GM18505 (cell line): ENCODE data around the gene CDH15.

Experiments used
- ATAC-seq: cut with Tn5 transposase; IDR thresholded peaks from one replicate; pipeline ENCODE4 v1.9.1; 2021; ENCODE audit not compliant: unreplicated experiment
- POLR2A ChIP-seq: IDR thresholded peaks from 4 replicates; pipeline ENCODE4 v1.6.1; 2011; ENCODE audit warnings: borderline replicate concordance; ENCODE audit not compliant: insufficient read depth, insufficient read length; ENCODE audit errors: extremely low read depth

The CDH15 gene

DNA sequence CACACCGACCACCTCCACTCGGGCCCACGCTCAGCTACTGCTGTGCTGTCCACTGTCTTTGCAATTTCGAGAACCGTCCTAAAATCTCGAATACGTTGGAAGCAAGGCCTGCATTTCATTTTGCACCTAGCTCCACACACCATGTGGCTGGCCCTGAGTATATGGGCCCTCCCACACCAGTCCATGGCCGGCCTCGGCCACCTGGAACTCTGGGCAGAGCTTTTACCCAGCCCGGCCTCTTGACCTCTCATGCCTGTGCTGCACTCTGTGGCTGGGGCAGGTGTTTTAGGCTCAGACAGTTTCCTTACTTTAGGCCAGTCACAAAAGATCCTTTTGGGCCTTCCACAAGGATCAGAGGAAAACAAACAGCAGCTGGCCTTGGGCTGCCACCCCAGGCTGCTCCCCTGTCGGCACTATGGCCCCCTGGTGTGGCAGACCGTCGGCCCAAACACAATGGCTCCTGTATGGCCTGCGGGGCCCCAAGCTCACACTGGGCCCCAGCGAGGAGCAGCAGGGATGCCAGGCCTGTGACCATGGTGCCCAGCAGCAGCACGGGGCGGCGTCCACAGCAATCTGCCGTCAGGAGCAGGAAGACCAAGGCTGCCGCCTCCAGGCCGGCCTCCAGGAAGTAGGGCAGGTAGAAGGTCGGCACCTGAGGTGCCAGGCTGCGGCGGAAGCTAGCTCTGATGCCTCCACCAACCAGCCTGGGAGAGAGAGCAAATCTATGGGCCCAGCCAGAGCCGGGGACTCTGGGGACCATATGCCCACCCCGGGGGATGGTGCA lies 26.3 kb downstream of the CDH15 start:
- no peak for ATAC-seq
- TF ChIP-seq POLR2A, result no peak

DNA sequence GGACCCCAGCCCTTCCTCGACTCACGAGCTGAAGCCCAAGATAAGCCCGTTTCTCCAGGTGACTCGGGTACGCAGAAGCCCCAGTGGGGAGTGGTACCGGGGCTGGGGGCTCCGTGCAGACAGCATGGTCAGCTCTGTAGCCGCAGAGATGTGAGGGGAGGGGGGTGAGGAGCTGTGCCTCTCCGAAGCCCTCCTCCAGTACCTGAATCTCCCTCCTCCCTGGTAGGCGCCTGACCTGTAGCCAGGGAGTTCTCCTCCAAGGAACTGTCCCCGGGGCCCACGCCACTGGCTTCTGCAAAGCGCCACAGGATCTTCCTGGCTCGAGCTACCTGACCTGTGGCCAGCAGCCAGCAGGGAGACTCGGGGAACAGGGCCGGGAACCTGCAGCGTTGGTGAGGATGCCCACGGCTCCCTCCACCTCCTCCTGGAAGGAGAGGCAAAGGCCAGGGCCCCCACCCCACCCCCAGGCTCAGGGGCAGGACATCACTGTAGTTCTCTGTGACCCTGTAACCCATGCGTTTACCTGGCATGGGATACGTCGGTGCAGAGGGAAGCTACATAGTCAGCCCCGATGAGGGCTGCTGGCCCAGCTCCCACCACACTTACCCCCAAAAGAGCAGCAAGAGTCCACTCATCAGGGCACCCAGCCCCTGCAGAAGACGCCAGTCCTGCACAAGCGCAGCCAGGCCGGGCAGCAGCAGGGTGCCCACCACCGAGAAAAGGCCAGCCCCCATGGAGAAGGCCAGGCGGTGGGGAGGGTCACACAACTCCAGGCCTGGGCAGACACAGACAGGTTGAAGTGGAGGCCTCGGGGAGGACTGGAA lies 27.1 kb downstream of the CDH15 start:
- no peak for TF ChIP-seq POLR2A
- ATAC-seq, result no peak

- no peak for TF ChIP-seq POLR2A
- ATAC-seq, result no peak
These were observed 27.9 kb downstream of the CDH15 start for GRCh38 chr16:89199241-89200123.

GRCh38 chr16:89200124-89200849 lies 28.7 kb downstream of the CDH15 start, which contains the start of gene SLC22A31:
Gene SLC22A31, minus strand, starts transcription at chr16:89200537. Its CDS starts 36 bp downstream, at chr16:89200501.
- ATAC-seq, result no peak
- no peak for TF ChIP-seq POLR2A

DNA sequence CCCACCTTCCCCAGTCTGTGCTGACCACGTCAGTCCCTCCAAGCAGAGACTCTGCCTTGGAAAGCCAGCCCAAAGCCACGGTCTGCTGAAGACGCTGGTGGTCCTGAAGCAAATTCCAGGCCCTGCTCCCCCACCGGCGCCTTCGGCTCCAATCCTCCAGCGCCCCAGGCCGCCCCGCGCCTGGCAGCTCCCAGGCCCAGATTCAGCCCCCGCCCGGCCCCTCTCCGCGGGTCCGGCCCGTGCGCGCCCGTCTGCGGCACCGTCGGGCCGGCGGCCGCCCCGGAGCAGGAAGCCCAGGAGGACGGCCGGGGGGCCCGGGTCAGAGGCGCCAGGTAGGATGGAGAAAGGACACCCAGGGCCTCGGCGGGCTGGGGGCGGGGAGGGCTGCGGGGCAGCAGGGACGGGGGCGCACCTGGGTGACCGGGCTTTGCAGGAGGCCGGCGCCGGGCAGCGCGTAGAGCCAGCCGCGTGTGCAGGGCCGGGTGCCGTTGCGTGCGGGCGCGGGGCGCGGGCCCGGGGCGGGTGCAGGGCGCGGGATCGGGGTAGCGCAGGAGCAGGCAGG lies 29.4 kb downstream of the CDH15 start:
- ATAC-seq, result no peak
- no peak for TF ChIP-seq POLR2A

DNA sequence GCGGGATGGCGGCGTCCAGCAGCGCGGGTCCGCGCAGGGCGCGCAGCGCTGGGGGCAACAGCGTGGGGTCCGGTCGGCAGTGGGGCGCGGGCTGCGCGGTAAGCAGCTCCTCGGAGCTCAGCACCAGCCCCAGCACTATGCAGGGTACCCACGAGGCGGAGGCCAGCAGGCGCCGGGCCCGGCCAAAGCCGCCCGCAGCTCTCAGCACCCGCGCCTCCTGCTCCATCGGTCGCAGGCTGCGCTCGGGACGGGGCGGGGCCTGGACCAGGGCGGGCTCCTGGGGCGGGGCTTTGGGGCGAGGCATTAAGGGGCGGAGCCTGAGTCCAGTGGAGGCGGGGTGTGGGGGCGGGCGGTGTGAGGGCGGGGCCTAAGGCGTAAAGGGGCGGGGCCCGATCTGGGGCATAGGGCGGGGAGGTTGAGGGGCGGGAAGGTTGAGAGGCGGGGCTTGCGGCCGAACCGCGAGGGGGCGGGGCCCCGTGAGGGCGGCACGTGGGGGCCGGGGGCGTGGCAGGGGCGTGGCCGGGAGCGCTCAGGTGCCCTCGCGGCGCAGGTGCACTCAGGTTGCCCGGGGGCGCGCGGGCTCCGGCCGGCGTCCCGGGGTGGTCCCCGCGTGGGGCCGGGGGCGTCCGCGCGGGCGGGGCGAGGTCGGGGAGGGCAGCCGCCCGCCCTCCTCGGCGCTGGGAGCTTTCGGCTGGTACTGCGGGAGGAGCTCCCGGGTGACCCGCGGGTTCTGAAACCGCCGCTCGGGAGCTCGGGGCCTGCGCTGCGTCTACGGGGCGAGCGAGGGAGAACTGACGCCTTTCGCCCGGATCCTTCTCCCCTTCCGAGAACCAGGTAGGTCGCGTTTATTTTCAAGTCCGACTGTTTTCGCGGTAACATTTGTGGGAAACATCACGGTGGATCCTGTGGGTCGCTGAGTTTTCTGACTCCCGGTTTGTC lies 30.2 kb downstream of the CDH15 start:
- TF ChIP-seq POLR2A, result no peak
- no peak for ATAC-seq

DNA sequence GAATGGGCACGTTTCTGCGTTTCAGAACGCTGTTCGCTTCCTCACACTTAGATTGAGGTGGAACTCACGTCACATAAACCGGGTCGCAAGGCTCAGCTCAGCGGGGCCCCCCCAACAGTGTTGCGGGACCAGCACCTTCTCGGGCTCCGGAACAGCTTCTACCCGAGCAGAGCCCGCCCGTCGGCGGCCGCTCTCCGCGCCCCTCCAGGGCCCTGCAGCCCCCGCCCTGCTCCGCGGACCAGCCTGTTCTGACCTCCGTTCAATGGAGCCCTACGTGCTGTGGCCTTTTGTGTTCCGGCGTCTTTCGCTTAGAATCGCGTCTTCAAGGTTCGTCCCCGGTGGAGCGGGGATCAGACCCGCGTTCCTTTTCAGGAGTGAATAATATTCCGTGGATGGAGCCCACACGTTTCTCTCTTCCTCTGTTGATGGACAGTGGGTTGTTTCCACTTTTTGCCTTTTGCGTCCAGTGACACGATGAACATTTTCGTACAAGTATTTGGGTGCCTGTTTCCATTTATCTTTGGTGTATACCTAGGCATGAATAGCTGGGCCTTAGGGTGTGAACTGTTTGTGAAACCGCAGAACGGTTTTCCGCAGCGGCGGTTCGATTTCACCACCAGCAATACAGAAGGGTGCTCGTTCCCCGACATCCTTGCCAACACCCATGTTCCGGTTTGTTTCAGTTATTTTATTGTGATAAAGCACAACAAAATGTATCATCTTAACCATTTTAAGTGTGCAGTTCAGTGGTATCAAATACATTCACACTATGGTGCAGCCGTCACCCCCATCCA lies 31.1 kb downstream of the CDH15 start:
- ATAC-seq, result no peak

DNA sequence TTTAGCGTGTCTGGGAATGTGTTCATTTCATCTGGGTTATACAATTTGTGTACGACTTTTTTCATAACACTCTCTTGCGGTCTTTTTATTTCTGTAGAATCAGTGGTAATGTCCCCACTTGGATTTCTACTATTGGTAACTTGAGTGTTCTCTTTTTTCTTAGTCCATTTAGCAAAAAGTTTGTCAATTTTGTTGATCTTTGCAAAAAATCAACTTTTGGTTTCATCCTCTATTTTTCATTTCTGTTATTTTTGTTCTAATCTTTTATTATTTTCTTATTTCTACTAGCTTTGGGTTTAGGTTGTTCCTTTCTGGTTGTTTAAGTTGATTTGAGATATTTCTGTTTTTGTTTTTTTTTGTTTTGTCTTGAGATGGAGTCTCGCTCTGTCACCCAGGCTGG lies 36.4 kb downstream of the CDH15 start:
- no peak for ATAC-seq
- TF ChIP-seq POLR2A, result no peak

More for the DNA sequence above, 31.1 kb downstream of the CDH15 start:
- TF ChIP-seq POLR2A, result no peak

GRCh38 chr16:89209522-89210044 lies 38.0 kb downstream of the CDH15 start:
- no peak for TF ChIP-seq POLR2A
- no peak for ATAC-seq

- TF ChIP-seq POLR2A, result no peak
- ATAC-seq, result no peak
These were observed 38.8 kb downstream of the CDH15 start for GRCh38 chr16:89210165-89210903.
